ENCODE results near the gene EMX1.

The EMX1 gene

DNA sequence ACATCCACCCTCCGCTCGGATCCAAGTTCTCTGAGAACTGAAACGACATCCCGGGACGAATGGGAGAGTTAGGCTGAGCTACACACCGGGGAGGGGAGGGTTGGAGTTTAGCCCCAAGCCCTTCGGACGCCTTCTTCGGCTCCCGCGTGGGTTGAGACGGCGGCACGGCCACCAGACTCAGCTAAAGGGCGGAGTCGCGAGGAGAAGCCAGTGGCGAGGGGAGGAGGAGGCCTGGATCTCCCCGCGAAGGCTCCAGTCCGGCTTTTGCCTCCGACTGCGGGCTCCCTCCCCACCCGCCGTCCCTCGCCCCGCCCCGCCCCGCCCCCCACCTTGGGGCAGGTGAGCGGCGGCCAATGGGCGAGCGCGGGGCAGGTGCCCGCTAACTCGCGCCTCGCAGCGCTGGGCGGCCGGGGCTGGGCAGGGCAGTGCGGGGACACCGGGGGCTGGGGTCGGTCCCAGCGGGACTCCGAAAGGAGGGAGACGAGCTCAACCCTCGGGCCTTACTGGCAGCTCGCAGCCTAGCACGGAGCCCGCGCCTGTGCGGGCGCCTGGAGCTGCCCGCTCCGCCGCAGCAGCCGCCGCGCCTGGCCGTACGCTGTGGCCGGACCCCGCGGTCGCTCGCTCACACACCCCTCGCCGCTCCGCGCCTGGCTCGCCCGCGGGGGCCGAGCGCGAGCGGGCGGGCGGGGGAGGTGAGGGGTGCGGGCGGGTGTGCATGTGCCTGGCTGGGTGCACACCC, at the start of gene EMX1:
Gene EMX1, plus strand, starts transcription at position 382 of the 739 bp plus-strand sequence. Its CDS starts 334 bp downstream, at position 716.
- no peak for DNase-seq (ENCODE audit: low read depth)

DNA sequence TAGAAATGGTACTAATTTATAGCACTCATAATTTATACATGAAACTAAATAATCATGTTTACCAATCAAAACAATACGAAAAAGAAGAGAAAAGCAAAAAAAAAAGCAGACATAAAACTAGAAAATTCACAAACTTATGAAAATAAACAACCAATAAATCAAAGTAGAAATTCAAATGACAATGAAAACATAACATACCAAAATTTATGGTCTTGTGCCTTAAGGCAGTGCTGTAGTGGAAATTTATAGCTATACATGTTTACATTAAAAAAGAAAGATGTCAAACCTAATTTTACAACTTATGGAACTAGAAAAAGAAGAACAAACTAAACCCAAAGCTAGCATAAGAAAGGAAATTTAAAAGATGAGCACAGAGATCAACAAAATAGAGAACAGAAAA, 46.3 kb upstream of the EMX1 start:
- DNase-seq (ENCODE audit: low read depth): no peak

DNA sequence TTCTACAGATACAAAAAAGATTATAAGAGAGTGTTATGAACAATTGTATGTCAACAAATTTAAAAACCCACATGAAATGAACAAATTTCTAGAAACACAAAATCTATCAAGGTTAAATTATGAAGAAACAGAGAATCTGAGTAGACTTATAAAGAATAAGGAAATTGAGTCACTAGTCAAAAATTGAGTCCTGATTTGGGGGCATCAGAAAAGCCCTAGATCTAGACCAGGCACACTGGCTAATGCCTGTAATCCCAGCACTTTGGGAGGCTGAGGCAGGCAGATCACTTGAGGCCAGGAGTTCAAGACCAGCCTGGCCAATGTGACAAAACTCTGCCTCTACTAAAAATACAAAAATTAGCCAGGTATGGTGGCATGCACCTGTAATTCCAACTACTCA, 45.4 kb upstream of the EMX1 start:
- no peak for DNase-seq (ENCODE audit: low read depth)

DNA sequence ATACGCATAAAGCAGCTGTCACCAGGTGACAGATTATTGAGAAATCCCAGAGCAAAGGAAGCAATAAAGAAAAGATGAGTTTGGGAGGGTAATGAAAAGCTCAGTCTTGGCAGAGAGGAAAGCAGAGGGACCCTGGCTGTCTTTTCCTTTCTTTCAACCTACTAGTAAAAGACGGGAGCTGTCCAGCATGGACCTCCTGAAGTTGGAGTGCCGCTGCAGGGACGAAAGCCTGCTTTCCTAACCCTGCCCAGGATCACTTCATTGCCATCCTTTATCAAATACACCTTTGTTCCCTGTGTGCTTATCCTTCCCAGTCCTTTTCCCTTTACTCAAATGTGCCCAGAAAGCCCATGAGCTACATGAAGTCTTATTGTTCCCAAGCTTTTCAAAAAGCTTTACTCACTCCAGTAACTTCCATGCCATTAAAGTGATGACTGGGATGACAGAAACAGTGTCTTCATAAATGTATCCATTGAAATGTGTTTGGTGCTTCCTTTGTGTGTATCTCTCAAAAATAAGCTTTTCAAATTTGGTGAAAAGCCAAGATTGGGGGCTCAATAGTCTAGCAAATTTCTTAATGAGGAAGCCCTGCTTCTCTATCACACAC, 33.9 kb upstream of the EMX1 start:
- peak; percentile 45 for DNase-seq (ENCODE audit: low read depth)

DNA sequence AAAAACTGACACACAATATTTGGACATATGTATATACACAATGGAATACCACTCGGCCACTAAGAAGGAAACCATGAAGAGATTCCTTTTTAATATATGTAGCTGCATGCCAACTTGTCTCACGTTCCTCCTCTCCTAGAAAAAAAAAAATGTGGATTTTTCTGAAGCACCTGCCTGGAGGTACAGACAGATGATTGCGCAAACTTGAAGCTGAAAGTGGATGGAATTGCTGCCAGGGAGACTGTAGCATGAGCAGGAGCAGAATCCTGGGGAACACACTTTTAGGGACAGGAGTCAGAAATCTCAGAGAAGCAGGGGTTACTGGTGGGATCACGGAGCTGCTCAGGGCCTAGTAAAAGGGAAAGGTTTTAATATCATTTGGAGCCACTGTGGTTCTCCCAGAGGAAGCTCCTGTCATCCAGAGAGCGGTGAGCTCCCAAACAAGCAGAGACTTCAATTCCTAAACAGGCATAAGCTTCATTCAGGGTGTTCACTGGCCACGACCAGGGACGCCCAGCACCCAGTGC, 30.8 kb upstream of the EMX1 start:
- DNase-seq (ENCODE audit: low read depth): no peak

DNA sequence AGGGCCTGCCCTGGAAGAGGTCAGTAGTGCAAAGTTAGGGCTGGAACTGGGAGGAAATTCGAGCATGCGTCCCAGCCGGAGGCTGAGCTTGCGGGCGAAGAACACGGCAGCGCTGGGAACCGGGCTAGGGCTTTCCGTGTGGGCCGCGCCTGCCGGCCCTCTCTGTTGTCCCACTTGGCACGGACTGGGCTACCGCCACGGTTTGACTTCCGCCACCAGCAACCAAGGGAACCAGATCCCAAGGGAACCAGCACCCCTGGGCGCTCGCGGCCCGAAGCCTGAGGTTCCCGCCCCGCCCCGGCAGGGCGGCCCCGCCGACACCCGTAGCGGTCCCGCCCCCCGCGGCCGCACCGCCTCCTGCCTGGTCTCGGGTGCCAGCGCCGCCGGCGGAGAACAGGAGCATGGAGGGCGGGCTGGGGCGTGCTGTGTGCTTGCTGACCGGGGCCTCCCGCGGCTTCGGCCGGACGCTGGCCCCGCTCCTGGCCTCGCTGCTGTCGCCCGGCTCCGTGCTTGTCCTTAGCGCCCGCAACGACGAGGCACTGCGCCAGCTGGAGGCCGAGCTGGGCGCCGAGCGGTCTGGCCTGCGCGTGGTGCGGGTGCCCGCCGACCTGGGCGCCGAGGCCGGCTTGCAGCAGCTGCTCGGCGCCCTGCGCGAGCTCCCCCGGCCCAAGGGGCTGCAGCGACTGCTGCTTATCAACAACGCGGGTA, 30.1 kb upstream of the EMX1 start, which contains the start of gene SPR:
Gene SPR, plus strand, starts transcription at position 377 of the 708 bp plus-strand sequence. Its CDS starts 25 bp downstream, at position 402.
- peak; percentile 65 for DNase-seq (ENCODE audit: low read depth)

DNA sequence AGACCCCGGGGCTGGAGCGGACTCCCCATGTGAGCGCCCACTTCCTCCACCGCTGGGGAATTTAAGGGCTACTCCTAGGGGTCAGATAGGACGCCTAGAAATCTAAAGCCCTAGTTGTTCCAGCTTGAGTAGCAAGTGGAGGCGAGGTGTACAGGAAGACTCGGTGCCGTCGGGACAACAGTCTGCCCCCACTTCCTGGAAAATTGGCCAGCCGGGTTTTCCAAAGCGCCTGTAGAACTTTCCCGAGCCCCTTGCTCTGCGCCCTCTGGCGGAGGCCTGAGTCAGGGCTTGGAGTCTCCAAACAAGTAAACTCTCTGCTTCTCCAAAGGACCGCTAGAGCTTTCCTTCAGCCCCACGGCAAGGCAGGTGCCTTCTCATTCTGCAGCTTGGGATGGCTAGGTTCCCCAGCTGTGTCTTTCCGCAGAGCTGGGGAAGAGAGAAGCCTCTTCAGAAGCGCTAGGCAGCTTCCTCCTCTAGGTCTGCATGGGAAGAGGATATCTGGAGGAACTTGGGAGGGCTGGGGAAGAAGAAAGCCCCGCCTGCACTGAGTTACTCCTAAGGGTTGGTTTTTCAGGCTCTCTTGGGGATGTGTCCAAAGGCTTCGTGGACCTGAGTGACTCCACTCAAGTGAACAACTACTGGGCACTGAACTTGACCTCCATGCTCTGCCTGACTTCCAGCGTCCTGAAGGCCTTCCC, 29.4 kb upstream of the EMX1 start:
- peak; percentile 82 for DNase-seq (ENCODE audit: low read depth)

DNA sequence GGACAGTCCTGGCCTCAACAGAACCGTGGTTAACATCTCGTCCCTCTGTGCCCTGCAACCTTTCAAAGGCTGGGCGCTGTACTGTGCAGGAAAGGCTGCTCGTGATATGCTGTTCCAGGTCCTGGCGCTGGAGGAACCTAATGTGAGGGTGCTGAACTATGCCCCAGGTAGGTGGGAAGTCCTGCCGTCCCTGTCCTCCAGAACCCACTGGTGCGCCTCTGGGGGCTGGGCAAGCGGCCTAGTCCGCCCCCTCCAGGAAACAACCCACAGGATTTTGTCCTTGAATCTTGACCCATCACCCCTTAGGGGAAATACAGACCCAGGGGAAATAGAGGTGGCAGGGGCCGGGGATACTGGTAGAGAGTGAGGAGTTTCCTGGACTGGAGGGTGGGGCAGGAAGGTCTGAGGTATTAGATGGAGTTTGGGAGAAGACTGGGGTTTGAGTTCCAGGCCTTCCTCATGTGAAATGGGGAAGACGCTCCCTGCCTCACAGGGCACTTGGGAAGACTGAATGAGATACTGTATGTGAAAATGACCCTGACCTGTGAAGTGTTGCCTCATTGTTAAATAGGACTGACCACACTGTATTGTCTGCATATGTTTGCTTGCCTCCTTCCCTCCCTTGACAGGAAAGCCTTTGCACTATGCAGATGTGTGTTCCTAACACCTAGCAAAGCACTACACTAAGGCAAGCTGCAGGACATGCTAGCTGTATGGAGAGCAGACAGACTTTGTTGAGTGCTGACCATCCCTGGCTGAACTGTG, 28.7 kb upstream of the EMX1 start:
- DNase-seq (ENCODE audit: low read depth): no peak

DNA sequence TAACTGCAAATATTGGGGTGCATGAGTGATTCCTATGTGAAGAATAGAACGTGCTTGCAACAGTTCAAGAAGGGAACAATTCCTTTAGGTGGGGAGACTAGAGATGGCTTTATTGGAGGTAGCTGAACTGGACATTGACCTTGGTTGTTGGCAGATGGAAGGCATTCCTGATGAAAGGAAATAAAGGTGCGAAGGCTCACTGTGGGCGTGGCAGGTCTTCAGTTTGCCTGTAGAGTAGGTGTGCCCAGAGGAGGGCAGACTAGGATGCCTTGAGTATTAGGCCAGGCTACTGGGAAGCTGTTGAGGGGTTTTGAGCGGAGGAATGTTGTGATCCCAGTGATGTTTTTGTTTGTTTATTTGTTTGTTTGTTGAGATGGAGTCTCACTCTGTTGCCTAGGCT, 27.3 kb upstream of the EMX1 start:
- no peak for DNase-seq (ENCODE audit: low read depth)

DNA sequence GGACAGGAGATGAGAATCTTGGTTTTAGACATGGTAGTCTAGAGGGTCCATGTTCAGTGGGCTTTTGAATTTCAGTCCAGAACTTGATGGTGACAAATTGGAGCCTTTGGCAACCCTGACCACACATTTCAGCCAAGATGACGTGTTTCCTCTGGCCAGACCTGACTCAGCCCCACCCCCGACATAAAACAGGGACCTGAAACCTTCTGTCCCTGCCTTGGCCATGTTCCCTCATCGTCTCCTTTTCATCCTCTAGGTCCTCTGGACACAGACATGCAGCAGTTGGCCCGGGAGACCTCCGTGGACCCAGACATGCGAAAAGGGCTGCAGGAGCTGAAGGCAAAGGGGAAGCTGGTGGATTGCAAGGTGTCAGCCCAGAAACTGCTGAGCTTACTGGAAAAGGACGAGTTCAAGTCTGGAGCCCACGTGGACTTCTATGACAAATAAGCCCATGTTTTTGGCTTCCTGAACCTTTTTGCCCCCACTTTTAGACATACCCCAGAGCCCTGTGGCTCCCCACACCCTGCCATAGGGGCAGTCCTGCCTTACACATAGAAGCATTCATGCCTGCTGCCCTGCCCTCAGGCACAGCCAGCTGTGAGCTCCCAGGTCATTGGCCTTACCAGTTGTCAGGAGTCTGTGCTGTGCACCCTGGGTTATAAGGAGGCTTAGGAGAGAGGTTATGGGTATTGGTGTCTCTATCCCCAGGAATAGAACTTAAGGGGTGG, 26.1 kb upstream of the EMX1 start:
- no peak for DNase-seq (ENCODE audit: low read depth)

DNA sequence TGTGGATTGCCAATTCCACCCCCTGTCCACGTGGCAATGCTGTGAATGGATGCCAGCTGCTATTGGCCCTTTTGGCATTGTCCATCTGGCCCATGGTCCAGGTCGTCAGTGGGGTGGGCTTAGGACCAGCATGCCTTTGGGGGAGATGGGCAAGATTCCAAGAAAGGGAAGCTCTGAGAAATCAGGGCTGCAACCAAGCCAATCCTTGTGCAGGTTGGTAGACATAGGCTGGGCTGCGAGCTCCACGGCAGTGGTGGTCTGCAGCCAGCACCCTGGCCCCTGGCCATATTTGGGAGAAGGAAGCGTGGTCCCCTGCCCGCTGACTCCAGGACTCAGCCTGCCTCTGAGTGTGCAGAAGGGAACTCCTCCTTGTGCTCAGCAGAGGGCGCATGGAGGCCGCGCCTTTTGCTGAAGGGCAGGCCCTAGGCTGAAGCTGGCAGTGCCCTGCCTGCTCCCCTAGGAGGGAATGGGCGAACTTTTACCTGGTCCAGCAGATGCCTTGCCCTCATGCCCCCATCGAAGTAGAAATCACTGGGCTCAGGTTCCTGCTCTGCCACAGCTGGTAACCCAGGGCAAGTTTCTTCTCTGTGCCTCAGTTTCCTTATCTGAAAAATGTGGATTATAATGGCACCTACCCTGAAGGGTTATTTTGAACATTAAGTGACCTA, 24.7 kb upstream of the EMX1 start:
- peak; percentile 65 for DNase-seq (ENCODE audit: low read depth)

DNA sequence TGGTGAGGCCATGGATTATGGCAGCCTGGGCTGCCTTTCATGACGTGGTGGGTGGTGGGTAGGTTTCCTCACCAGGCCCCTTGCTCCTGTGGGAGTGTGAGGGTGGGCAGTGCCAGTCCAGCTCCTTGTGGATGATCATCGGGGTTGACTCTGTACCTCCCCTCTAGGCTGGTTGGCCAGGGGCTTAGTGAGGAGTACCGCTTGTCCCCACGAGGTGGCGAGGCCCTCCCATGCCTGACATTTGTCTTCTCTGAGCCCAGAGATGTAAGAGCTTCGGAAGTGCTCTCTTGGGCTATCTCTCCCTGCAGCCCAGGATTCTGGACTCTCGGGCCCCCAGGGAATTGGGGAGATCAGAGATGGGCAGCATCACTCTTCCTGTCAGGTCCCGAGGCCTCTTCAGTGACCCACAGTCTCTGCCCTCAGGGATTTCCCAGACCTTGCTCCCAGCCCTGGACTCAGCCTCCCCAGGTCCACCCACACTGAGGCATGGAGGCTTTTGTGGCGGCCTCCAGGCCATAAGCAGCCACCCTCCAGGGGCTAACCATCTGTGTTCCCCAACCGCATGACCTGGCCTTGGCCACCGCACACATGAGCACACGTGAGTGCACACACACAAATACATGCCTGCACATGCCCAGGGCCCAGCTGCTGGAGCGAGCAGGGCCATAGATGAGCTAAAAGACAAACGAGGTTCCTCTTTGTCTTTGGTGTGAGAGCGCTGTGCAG, 23.6 kb upstream of the EMX1 start:
- DNase-seq (ENCODE audit: low read depth): peak; percentile 76

DNA sequence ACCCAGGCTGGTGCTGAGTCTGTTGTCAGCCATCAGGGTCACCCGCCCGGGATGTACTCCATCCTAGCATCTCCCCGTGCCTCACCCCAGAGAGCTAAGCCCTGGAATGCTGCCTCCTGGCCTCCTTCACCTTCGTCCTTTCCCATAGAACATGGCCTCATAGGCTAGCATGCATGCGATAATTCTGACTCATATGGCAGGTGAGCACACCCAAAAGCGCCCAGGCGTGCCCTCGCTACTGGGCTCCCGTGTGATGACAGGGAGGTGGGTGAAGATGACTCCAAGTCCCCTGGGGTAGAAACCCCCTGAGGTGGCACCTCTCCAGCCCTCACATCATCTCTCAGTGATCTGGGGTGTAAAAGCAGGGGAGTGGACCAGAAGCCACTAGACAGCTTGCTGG, 22.8 kb upstream of the EMX1 start:
- DNase-seq (ENCODE audit: low read depth): no peak

DNA sequence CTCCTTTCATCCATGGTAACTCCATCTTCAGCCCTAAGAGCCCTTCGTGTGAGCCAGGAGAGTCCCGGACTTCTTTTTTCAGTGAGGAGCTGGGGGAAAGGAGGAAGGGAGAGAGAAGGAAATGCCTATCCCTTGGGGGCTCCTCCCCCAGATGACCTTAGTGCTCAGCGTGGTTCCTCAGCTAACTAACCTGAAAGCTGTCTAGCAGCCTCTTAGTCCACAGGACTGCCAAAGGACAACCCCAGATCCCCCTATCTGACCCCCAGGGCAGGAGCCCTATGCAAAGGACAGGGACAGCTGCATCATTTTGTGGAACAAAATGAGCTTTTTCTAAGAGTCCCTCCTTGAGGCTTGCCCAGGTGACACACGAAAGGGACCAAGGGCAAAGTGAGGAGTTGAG, 22.2 kb upstream of the EMX1 start:
- DNase-seq (ENCODE audit: low read depth): no peak

DNA sequence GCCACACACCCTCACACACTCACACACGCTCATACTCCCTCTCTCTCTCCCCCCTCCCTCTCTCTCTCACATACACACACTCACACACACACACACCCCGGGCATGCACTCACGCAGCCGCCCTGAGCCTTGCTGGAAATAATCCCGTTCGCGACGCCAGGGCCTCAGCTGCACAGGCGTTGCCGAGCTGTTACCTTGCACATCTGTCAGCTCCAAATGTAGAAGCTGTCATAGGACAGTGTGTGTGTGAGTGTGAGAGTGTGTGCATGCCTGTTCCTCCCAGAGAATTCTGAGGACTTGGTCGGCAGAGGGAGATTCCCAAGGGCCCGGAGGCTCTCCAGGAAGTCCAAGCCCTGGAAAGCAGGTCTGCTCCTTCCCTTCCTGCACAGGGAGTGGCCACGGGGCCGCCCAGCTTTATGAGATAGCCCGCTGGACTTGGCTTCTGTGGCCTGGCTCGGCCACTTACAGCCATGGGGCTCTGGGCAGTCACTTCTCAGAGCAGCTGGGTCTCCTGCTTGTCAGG, 21.5 kb upstream of the EMX1 start:
- peak; percentile 59 for DNase-seq (ENCODE audit: low read depth)

DNA sequence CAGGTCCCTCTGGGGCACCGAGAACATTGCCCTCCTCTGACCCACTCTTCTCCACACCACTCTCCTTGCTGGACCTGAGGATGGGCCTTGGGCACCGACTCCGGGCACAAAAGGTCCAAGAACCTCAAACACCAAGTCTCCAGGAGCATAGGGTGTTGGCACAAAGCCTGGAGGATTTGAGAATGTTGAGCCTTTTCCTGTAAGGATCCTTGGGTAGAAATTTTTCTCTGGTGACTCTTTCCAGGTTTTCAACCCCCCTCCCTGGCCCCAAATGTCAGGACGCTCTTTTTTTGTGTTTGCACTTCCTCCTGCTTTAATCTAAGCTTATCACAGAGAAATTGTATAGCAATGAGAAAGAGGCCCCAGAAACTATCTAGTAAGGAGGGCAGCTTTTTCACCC, 20.9 kb upstream of the EMX1 start:
- no peak for DNase-seq (ENCODE audit: low read depth)

DNA sequence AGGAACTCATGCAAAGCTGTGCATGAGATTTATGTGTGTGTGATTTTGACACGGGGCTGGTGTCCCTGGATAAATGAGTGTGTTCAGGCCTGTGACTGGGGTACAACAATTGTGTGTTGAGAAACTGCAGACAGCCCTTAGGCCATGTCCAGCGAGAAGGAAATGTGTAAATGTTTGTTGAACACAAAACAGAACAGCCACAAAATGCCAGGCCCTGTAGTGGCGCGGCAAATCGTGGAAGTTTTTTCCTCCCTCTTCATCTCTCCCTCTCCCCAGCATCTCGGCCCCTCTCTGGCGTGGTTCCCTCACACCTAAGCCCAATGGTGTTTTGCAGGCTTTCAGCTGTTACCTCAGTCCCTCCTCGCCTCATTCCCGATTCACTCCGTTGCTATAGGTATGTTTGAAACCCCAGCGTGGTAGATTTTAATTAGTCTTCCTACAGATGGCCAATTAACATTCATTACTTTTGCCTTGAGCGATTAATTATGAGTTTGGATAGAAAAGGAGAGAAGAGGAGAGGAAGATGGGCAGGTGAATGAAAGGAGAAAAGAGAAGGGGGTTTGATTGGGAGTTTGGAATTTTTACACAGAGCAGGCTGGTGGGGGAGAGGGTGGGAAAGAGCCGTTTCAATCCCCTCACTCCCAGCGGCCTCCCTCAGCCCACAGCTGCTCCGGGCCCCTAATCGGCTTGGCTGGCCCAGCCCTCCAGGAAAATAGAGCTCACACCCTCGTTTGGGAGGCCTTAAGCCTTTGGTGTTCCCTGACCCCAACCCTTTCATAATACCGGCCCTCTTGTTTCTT, 19.3 kb upstream of the EMX1 start:
- DNase-seq (ENCODE audit: low read depth): no peak

DNA sequence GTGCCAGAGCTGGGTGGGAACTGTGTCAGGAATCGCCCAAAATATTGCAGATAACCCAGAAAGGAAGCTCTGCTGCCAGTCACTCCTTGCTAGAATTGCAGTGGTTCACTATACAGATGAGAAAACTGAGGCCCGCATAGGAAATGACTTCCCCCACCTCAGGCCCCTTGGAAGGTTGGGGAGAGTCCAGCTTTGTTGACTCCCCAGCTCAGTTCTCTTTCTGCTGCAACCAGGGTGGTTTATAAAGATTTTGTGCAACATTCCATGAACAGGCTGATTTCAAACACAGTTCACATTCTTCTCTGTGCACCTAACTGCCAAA, 18.8 kb upstream of the EMX1 start:
- no peak for DNase-seq (ENCODE audit: low read depth)
